WTC11 (cell line): Measurements from ENCODE around the gene TSKU.
"Not testable (repeated sequence)": the region's sequence is repeated elsewhere in the genome, so short reads cannot be mapped to it uniquely, and the experiment has no call there.

Experiments used
- CBFB ChIP-seq: sonication (generic); formaldehyde crosslinking; IDR thresholded peaks from 2 replicates; pipeline ENCODE4 v1.8.1; 2022; ENCODE audit warnings: mild to moderate bottlenecking, low read depth, missing genetic modification reagents
- CREB1 ChIP-seq: sonication (generic); formaldehyde crosslinking; IDR thresholded peaks from 2 replicates; pipeline ENCODE4 v1.8.0; 2023; ENCODE audit warnings: mild to moderate bottlenecking, missing genetic modification reagents
- JUN ChIP-seq: sonication (generic); formaldehyde crosslinking; IDR thresholded peaks from 2 replicates; pipeline ENCODE4 v1.8.0; 2023; ENCODE audit warnings: mild to moderate bottlenecking, missing genetic modification reagents
- NR3C1 ChIP-seq: sonication (generic); formaldehyde crosslinking; conservative IDR thresholded peaks from 2 replicates; pipeline ENCODE4 v1.8.1; 2023; ENCODE audit warnings: low read depth, mild to moderate bottlenecking, missing genetic modification reagents
- TF ChIP-seq, protein P1 (sequence below): sonication (generic); formaldehyde crosslinking; IDR thresholded peaks from 2 replicates; pipeline ENCODE4 v1.8.1; 2023; ENCODE audit warnings: mild to moderate bottlenecking, missing genetic modification reagents, moderate library complexity
- TF ChIP-seq, protein P2 (sequence below): sonication (generic); formaldehyde crosslinking; IDR thresholded peaks from 2 replicates; pipeline ENCODE4 v1.8.0; 2023; ENCODE audit warnings: missing genetic modification reagents, mild to moderate bottlenecking, borderline replicate concordance
- TF ChIP-seq, protein P3 (sequence below): fragments of 200-600 bp; IDR thresholded peaks from 2 replicates; pipeline ENCODE4 v1.8.0; 2022; ENCODE audit warnings: antibody characterized with exemption
- TF ChIP-seq, protein P4 (sequence below): sonication (generic); formaldehyde crosslinking; IDR thresholded peaks from 2 replicates; pipeline ENCODE4 v1.8.0; 2022; ENCODE audit warnings: mild to moderate bottlenecking, missing genetic modification reagents
- TF ChIP-seq, protein P5 (sequence below): sonication (generic); formaldehyde crosslinking; IDR thresholded peaks from 2 replicates; pipeline ENCODE4 v1.8.0; 2022; ENCODE audit warnings: mild to moderate bottlenecking, missing genetic modification reagents
- TF ChIP-seq, protein P6 (sequence below): sonication (generic); formaldehyde crosslinking; IDR thresholded peaks from 2 replicates; pipeline ENCODE4 v1.8.0; 2022; ENCODE audit warnings: missing genetic modification reagents

DNA sequence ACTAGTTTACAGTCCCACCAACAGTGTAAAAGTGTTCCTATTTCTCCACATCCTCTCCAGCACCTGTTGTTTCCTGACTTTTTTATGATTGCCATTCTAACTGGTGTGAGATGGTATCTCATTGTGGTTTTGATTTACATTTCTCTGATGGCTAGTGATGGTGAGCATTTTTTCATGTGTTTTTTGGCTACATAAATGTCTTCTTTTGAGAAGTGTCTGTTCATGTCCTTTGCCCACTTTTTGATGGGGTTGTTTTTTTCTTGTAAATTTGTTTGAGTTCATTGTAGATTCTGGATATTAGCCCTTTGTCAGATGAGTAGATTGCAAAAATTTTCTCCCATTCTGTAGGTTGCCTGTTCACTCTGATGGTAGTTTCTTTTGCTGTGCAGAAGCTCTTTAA, 43.8 kb downstream of the TSKU start:
- TF ChIP-seq, protein P1, sequence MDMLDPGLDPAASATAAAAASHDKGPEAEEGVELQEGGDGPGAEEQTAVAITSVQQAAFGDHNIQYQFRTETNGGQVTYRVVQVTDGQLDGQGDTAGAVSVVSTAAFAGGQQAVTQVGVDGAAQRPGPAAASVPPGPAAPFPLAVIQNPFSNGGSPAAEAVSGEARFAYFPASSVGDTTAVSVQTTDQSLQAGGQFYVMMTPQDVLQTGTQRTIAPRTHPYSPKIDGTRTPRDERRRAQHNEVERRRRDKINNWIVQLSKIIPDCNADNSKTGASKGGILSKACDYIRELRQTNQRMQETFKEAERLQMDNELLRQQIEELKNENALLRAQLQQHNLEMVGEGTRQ (CRISPR knock-in tag) = not testable (repeated sequence)
- TF ChIP-seq, protein P2, sequence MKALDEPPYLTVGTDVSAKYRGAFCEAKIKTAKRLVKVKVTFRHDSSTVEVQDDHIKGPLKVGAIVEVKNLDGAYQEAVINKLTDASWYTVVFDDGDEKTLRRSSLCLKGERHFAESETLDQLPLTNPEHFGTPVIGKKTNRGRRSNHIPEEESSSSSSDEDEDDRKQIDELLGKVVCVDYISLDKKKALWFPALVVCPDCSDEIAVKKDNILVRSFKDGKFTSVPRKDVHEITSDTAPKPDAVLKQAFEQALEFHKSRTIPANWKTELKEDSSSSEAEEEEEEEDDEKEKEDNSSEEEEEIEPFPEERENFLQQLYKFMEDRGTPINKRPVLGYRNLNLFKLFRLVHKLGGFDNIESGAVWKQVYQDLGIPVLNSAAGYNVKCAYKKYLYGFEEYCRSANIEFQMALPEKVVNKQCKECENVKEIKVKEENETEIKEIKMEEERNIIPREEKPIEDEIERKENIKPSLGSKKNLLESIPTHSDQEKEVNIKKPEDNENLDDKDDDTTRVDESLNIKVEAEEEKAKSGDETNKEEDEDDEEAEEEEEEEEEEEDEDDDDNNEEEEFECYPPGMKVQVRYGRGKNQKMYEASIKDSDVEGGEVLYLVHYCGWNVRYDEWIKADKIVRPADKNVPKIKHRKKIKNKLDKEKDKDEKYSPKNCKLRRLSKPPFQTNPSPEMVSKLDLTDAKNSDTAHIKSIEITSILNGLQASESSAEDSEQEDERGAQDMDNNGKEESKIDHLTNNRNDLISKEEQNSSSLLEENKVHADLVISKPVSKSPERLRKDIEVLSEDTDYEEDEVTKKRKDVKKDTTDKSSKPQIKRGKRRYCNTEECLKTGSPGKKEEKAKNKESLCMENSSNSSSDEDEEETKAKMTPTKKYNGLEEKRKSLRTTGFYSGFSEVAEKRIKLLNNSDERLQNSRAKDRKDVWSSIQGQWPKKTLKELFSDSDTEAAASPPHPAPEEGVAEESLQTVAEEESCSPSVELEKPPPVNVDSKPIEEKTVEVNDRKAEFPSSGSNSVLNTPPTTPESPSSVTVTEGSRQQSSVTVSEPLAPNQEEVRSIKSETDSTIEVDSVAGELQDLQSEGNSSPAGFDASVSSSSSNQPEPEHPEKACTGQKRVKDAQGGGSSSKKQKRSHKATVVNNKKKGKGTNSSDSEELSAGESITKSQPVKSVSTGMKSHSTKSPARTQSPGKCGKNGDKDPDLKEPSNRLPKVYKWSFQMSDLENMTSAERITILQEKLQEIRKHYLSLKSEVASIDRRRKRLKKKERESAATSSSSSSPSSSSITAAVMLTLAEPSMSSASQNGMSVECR (CRISPR knock-in tag) = not testable (repeated sequence)
- TF ChIP-seq CBFB (CRISPR knock-in tag); JUN; NR3C1 (CRISPR knock-in tag); CREB1 (CRISPR knock-in tag): not testable (repeated sequence)
- TF ChIP-seq, protein P3, sequence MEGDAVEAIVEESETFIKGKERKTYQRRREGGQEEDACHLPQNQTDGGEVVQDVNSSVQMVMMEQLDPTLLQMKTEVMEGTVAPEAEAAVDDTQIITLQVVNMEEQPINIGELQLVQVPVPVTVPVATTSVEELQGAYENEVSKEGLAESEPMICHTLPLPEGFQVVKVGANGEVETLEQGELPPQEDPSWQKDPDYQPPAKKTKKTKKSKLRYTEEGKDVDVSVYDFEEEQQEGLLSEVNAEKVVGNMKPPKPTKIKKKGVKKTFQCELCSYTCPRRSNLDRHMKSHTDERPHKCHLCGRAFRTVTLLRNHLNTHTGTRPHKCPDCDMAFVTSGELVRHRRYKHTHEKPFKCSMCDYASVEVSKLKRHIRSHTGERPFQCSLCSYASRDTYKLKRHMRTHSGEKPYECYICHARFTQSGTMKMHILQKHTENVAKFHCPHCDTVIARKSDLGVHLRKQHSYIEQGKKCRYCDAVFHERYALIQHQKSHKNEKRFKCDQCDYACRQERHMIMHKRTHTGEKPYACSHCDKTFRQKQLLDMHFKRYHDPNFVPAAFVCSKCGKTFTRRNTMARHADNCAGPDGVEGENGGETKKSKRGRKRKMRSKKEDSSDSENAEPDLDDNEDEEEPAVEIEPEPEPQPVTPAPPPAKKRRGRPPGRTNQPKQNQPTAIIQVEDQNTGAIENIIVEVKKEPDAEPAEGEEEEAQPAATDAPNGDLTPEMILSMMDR = not testable (repeated sequence)
- TF ChIP-seq, protein P4, sequence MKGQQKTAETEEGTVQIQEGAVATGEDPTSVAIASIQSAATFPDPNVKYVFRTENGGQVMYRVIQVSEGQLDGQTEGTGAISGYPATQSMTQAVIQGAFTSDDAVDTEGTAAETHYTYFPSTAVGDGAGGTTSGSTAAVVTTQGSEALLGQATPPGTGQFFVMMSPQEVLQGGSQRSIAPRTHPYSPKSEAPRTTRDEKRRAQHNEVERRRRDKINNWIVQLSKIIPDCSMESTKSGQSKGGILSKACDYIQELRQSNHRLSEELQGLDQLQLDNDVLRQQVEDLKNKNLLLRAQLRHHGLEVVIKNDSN = not testable (repeated sequence)
- TF ChIP-seq, protein P5, sequence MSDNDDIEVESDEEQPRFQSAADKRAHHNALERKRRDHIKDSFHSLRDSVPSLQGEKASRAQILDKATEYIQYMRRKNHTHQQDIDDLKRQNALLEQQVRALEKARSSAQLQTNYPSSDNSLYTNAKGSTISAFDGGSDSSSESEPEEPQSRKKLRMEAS (CRISPR knock-in tag) = not testable (repeated sequence)
- TF ChIP-seq, protein P6, sequence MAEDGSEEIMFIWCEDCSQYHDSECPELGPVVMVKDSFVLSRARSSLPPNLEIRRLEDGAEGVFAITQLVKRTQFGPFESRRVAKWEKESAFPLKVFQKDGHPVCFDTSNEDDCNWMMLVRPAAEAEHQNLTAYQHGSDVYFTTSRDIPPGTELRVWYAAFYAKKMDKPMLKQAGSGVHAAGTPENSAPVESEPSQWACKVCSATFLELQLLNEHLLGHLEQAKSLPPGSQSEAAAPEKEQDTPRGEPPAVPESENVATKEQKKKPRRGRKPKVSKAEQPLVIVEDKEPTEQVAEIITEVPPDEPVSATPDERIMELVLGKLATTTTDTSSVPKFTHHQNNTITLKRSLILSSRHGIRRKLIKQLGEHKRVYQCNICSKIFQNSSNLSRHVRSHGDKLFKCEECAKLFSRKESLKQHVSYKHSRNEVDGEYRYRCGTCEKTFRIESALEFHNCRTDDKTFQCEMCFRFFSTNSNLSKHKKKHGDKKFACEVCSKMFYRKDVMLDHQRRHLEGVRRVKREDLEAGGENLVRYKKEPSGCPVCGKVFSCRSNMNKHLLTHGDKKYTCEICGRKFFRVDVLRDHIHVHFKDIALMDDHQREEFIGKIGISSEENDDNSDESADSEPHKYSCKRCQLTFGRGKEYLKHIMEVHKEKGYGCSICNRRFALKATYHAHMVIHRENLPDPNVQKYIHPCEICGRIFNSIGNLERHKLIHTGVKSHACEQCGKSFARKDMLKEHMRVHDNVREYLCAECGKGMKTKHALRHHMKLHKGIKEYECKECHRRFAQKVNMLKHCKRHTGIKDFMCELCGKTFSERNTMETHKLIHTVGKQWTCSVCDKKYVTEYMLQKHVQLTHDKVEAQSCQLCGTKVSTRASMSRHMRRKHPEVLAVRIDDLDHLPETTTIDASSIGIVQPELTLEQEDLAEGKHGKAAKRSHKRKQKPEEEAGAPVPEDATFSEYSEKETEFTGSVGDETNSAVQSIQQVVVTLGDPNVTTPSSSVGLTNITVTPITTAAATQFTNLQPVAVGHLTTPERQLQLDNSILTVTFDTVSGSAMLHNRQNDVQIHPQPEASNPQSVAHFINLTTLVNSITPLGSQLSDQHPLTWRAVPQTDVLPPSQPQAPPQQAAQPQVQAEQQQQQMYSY = not testable (repeated sequence)
